Activated naive CD4-positive, alpha-beta T cell treated with anti-CD3 and anti-CD28 coated beads, Interleukin-2, amount 50 U/mL, for 72 hours (primary cell): ENCODE data around the gene ACACB. TPM values are rescaled to one million over a fixed set of nuclear protein-coding genes. Genes with fewer than 3 reads are reported as not detected.
A peak's percentile ranks its signal among the peaks of the same experiment; 100 is the strongest.
"Not testable (repeated sequence)": the region's sequence is repeated elsewhere in the genome, so short reads cannot be mapped to it uniquely, and the experiment has no call there.

Experiments
- ATAC-seq, 2 donors: fragments of 150-1000 bp; cut with Tn5 transposase; 2 replicates each; pipeline ENCODE4 v1.10.0; 2021; ENCODE audit warnings: mild to moderate bottlenecking in 2 of 2, moderate library complexity in 2 of 2
- DNase-seq, 2 donors: peaks; one replicate each; pipeline ENCODE4 v3.0.0; 2021 to 2022; ENCODE audit warnings: low spot score in 2 of 2
- H3K27ac Mint-ChIP-seq, 2 donors: one replicate each; pipeline ENCODE4 v1.8.0; 2022; ENCODE audit warnings: mild to moderate bottlenecking in 2 of 2, mixed read lengths in 2 of 2
- H3K36me3 Mint-ChIP-seq, 2 donors: one replicate each; pipeline ENCODE4 v1.8.0; 2022; ENCODE audit warnings: mixed read lengths in 2 of 2
- H3K9me3 Mint-ChIP-seq, 2 donors: one replicate each; pipeline ENCODE4 v1.8.0; 2022; ENCODE audit warnings: mixed read lengths in 2 of 2
- total RNA-seq, 2 donors: library from RNA; stranded (reverse); gene quantifications; one replicate each; pipeline ENCODE4 v1.2.3, GENCODE V29; 2022

Gene ACACB
- total RNA-seq, 2 donors from 2014 or later, result 13.4 to 23.7 TPM

- ATAC-seq (peak; percentile 92 to 93), DNase-seq (peak; percentile 83 to 84)
- Mint-ChIP-seq H3K27ac (peak overlapping the region; percentile 52 to 75), H3K36me3 (no peaks in the 10 kb centered on the region), H3K9me3 (no peaks in the 10 kb centered on the region)
Observed at GRCh38 chr12:109154451-109155438, 38.4 kb downstream of the ACACB start.

GRCh38 chr12:109156036-109156435 is 39.6 kb downstream of the ACACB start:
- ATAC-seq, result no peak
- Mint-ChIP-seq H3K27ac (no peak overlapping the region), H3K9me3 (no peaks in the 10 kb centered on the region)

GRCh38 chr12:109156586-109156985 is 40.2 kb downstream of the ACACB start:
- no peak overlapping the region for H3K27ac Mint-ChIP-seq
- H3K36me3 Mint-ChIP-seq, result no peaks in the 10 kb centered on the region
- H3K9me3 Mint-ChIP-seq, result no peaks in the 10 kb centered on the region

More at GRCh38 chr12:109156036-109156435, 39.6 kb downstream of the ACACB start:
- no peaks in the 10 kb centered on the region for H3K36me3 Mint-ChIP-seq
- no peak for DNase-seq

GRCh38 chr12:109157986-109158385 is 41.6 kb downstream of the ACACB start:
- no peaks in the 10 kb centered on the region for H3K9me3 Mint-ChIP-seq
- H3K27ac Mint-ChIP-seq, result no peak overlapping the region
- no peaks in the 10 kb centered on the region for H3K36me3 Mint-ChIP-seq
- no peak for ATAC-seq
- no peak for DNase-seq

More at GRCh38 chr12:109156586-109156985, 40.2 kb downstream of the ACACB start:
- no peak for ATAC-seq
- no peak for DNase-seq

- DNase-seq, result no peak
- ATAC-seq, result no peak
- no peaks in the 10 kb centered on the region for H3K36me3 Mint-ChIP-seq
- no peaks in the 10 kb centered on the region for H3K9me3 Mint-ChIP-seq
- no peak overlapping the region for H3K27ac Mint-ChIP-seq
Observed at GRCh38 chr12:109160433-109160832, 44.0 kb downstream of the ACACB start.

- no peak for DNase-seq
- no peak for ATAC-seq
- Mint-ChIP-seq H3K27ac (no peak overlapping the region), H3K36me3 (no peaks in the 10 kb centered on the region), H3K9me3 (no peaks in the 10 kb centered on the region)
Observed at GRCh38 chr12:109160873-109161272, 44.5 kb downstream of the ACACB start.

- no peaks in the 10 kb centered on the region for H3K9me3 Mint-ChIP-seq
- no peak overlapping the region for H3K27ac Mint-ChIP-seq
- ATAC-seq, result no peak
- DNase-seq, result no peak
- no peaks in the 10 kb centered on the region for H3K36me3 Mint-ChIP-seq
Observed at GRCh38 chr12:109162551-109162950, 46.2 kb downstream of the ACACB start.

GRCh38 chr12:109163167-109163566 is 46.8 kb downstream of the ACACB start:
- no peak for ATAC-seq

GRCh38 chr12:109165599-109165998 is 49.2 kb downstream of the ACACB start:
- peaks cover 0 to 12% of the 10 kb centered on the region in 2 donors for H3K36me3 Mint-ChIP-seq
- ATAC-seq, result no peak
- no peak for DNase-seq
- no peaks in the 10 kb centered on the region for H3K9me3 Mint-ChIP-seq
- no peak overlapping the region for H3K27ac Mint-ChIP-seq

More at GRCh38 chr12:109163167-109163566, 46.8 kb downstream of the ACACB start:
- Mint-ChIP-seq H3K9me3 (no peaks in the 10 kb centered on the region), H3K36me3 (no peaks in the 10 kb centered on the region), H3K27ac (no peak overlapping the region)
- no peak for DNase-seq

- H3K27ac Mint-ChIP-seq, result no peak overlapping the region
- DNase-seq, result no peak
- peaks cover under 1 to 12% of the 10 kb centered on the region in 2 donors for H3K36me3 Mint-ChIP-seq
Observed at GRCh38 chr12:109166371-109166770, 50.0 kb downstream of the ACACB start.

GRCh38 chr12:109167781-109168180 is 51.4 kb downstream of the ACACB start:
- Mint-ChIP-seq H3K27ac (peak overlapping the region in 1 of 2 donors; percentile 67), H3K36me3 (peaks cover 15 to 25% of the 10 kb centered on the region in 2 donors), H3K9me3 (peaks cover 4% of the 10 kb centered on the region in 2 donors)
- no peak for DNase-seq
- ATAC-seq, result no peak

More at GRCh38 chr12:109166371-109166770, 50.0 kb downstream of the ACACB start:
- no peaks in the 10 kb centered on the region for H3K9me3 Mint-ChIP-seq
- no peak for ATAC-seq

- peaks cover 26 to 35% of the 10 kb centered on the region in 2 donors for H3K36me3 Mint-ChIP-seq
- H3K9me3 Mint-ChIP-seq, result peaks cover 4 to 9% of the 10 kb centered on the region in 2 donors
- no peak for ATAC-seq
- no peak for DNase-seq
- H3K27ac Mint-ChIP-seq, result peak overlapping the region in 1 of 2 donors; percentile 46
Observed at GRCh38 chr12:109169262-109169661, 52.9 kb downstream of the ACACB start.

- Mint-ChIP-seq H3K36me3 (peaks cover 26 to 35% of the 10 kb centered on the region in 2 donors), H3K9me3 (peaks cover 4 to 9% of the 10 kb centered on the region in 2 donors), H3K27ac (peak overlapping the region in 1 of 2 donors; percentile 46)
- no peak for DNase-seq
- ATAC-seq, result no peak
Observed at GRCh38 chr12:109169686-109170085, 53.3 kb downstream of the ACACB start.

GRCh38 chr12:109170324-109170723 is 53.9 kb downstream of the ACACB start:
- peaks cover 26 to 35% of the 10 kb centered on the region in 2 donors for H3K36me3 Mint-ChIP-seq
- H3K27ac Mint-ChIP-seq, result no peak overlapping the region
- ATAC-seq (no peak), DNase-seq (no peak)
- peaks cover 4 to 9% of the 10 kb centered on the region in 2 donors for H3K9me3 Mint-ChIP-seq

GRCh38 chr12:109172787-109173186 is 56.4 kb downstream of the ACACB start:
- not testable (repeated sequence) for H3K27ac Mint-ChIP-seq, H3K9me3 Mint-ChIP-seq, DNase-seq, ATAC-seq
- peaks cover 26 to 35% of the 10 kb centered on the region in 2 donors for H3K36me3 Mint-ChIP-seq

GRCh38 chr12:109173443-109174240 is 57.3 kb downstream of the ACACB start:
- peaks cover 4 to 9% of the 10 kb centered on the region in 2 donors for H3K9me3 Mint-ChIP-seq

GRCh38 chr12:109174468-109174867 is 58.1 kb downstream of the ACACB start:
- Mint-ChIP-seq H3K36me3 (peaks cover 26 to 35% of the 10 kb centered on the region in 2 donors), H3K27ac (no peak overlapping the region), H3K9me3 (peaks cover 4 to 9% of the 10 kb centered on the region in 2 donors)
- ATAC-seq (no peak), DNase-seq (no peak)

More at GRCh38 chr12:109173443-109174240, 57.3 kb downstream of the ACACB start:
- DNase-seq (no peak), ATAC-seq (no peak)
- Mint-ChIP-seq H3K27ac (peak overlapping the region in 1 of 2 donors; percentile 38), H3K36me3 (peaks cover 26 to 35% of the 10 kb centered on the region in 2 donors)
